ENCODE results near the gene PARD3B.

Gene PARD3B

GRCh38 chr2:205369813-205370212 is 824.5 kb downstream of the PARD3B start:
- Histone ChIP-seq H3K9me2 (replicated peaks; ENCODE audit: insufficient read depth, low read length) (no peaks in the 10 kb centered on the region), H3K27me3 (ENCODE audit: low read length) (no peaks in the 10 kb centered on the region), H3K4me3 (ENCODE audit: insufficient read depth, low read length, poor library complexity, severe bottlenecking) (no peak overlapping the region), H3K9ac (ENCODE audit: low read length) (no peak overlapping the region), H3K9me3 (ENCODE audit: insufficient read depth, low read length) (no peaks in the 10 kb centered on the region), H2AFZ (ENCODE audit: low read depth, low read length, severe bottlenecking) (no peak overlapping the region), H3K79me2 (ENCODE audit: insufficient read depth, low read length) (no peaks in the 10 kb centered on the region), H3F3A (ENCODE audit: insufficient read depth) (no peaks in the 10 kb centered on the region), H3K36me3 (ENCODE audit: low read length) (no peaks in the 10 kb centered on the region), H3K4me2 (ENCODE audit: low read depth, low read length, poor library complexity, severe bottlenecking) (no peak overlapping the region), H3K27ac (ENCODE audit: low read depth, low read length) (no peak overlapping the region), H4K20me1 (ENCODE audit: low read depth, low read length) (no peaks in the 10 kb centered on the region)
- TF ChIP-seq EZH2phosphoT487 (conservative IDR thresholded peaks at IDR 0.05; ENCODE audit: low read length), result no peak
- TF ChIP-seq, protein P1, sequence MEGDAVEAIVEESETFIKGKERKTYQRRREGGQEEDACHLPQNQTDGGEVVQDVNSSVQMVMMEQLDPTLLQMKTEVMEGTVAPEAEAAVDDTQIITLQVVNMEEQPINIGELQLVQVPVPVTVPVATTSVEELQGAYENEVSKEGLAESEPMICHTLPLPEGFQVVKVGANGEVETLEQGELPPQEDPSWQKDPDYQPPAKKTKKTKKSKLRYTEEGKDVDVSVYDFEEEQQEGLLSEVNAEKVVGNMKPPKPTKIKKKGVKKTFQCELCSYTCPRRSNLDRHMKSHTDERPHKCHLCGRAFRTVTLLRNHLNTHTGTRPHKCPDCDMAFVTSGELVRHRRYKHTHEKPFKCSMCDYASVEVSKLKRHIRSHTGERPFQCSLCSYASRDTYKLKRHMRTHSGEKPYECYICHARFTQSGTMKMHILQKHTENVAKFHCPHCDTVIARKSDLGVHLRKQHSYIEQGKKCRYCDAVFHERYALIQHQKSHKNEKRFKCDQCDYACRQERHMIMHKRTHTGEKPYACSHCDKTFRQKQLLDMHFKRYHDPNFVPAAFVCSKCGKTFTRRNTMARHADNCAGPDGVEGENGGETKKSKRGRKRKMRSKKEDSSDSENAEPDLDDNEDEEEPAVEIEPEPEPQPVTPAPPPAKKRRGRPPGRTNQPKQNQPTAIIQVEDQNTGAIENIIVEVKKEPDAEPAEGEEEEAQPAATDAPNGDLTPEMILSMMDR (IDR thresholded peaks at IDR 0.05; ENCODE audit: insufficient read depth, low read length, poor library complexity, severe bottlenecking), result no peak

- H3K9ac ChIP-seq (ENCODE audit: low read length), result no peak overlapping the region
- no peak overlapping the region for H3K27ac ChIP-seq (ENCODE audit: low read depth, low read length)
- H2AFZ ChIP-seq (ENCODE audit: low read depth, low read length, severe bottlenecking), result no peak overlapping the region
- H3K36me3 ChIP-seq (ENCODE audit: low read length), result no peaks in the 10 kb centered on the region
- no peak overlapping the region for H3K4me2 ChIP-seq (ENCODE audit: low read depth, low read length, poor library complexity, severe bottlenecking)
- no peak overlapping the region for H3K4me3 ChIP-seq (ENCODE audit: insufficient read depth, low read length, poor library complexity, severe bottlenecking)
- H3F3A ChIP-seq (ENCODE audit: insufficient read depth), result no peaks in the 10 kb centered on the region
- no peaks in the 10 kb centered on the region for H3K27me3 ChIP-seq (ENCODE audit: low read length)
- H3K9me3 ChIP-seq (ENCODE audit: insufficient read depth, low read length), result no peaks in the 10 kb centered on the region
- TF ChIP-seq, protein P1 (IDR thresholded peaks at IDR 0.05; ENCODE audit: insufficient read depth, low read length, poor library complexity, severe bottlenecking), result no peak
- no peak for TF ChIP-seq EZH2phosphoT487 (conservative IDR thresholded peaks at IDR 0.05; ENCODE audit: low read length)
- no peaks in the 10 kb centered on the region for H3K79me2 ChIP-seq (ENCODE audit: insufficient read depth, low read length)
- no peaks in the 10 kb centered on the region for H4K20me1 ChIP-seq (ENCODE audit: low read depth, low read length)
- H3K9me2 ChIP-seq (replicated peaks; ENCODE audit: insufficient read depth, low read length), result no peaks in the 10 kb centered on the region
These were observed 825.5 kb downstream of the PARD3B start for GRCh38 chr2:205370726-205371125.

DNA sequence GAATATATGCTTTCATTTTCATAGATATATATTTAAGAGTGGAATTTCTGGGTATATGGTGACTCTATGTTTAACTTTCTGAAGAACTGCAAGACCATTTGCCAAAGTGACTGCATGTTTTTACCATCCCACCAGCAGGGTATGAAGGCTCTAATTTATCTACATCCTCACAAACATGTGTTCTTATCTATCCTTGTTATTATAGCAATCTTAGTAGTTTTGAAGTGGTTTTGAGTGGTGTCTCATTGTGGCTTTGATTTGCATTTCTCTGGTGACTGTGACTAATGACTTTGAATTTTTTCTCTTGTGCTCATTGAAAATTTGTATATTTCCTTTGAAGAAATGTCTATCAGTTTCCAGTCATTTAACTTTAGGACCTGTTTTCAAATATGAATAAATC is 826.9 kb downstream of the PARD3B start:
- H3K9me2 ChIP-seq (replicated peaks; ENCODE audit: insufficient read depth, low read length), result no peaks in the 10 kb centered on the region
- H3F3A ChIP-seq (ENCODE audit: insufficient read depth), result no peaks in the 10 kb centered on the region
- H3K27ac ChIP-seq (ENCODE audit: low read depth, low read length), result no peak overlapping the region
- no peaks in the 10 kb centered on the region for H3K36me3 ChIP-seq (ENCODE audit: low read length)
- H2AFZ ChIP-seq (ENCODE audit: low read depth, low read length, severe bottlenecking), result no peak overlapping the region
- no peaks in the 10 kb centered on the region for H3K9me3 ChIP-seq (ENCODE audit: insufficient read depth, low read length)
- H3K4me2 ChIP-seq (ENCODE audit: low read depth, low read length, poor library complexity, severe bottlenecking), result no peak overlapping the region
- H3K4me3 ChIP-seq (ENCODE audit: insufficient read depth, low read length, poor library complexity, severe bottlenecking), result no peak overlapping the region
- H4K20me1 ChIP-seq (ENCODE audit: low read depth, low read length), result no peaks in the 10 kb centered on the region
- no peaks in the 10 kb centered on the region for H3K27me3 ChIP-seq (ENCODE audit: low read length)
- H3K79me2 ChIP-seq (ENCODE audit: insufficient read depth, low read length), result no peaks in the 10 kb centered on the region
- no peak for TF ChIP-seq EZH2phosphoT487 (conservative IDR thresholded peaks at IDR 0.05; ENCODE audit: low read length)
- TF ChIP-seq, protein P1 (IDR thresholded peaks at IDR 0.05; ENCODE audit: insufficient read depth, low read length, poor library complexity, severe bottlenecking), result no peak
- no peak overlapping the region for H3K9ac ChIP-seq (ENCODE audit: low read length)

Data from SU-DHL-6 (cell line).